ENCODE data around the gene HNRNPUL2.

The HNRNPUL2 gene

GRCh38 chr11:62673196-62673525, 54.1 kb downstream of the HNRNPUL2 start:
- TF ChIP-seq GATA1 (IDR thresholded peaks at IDR 0.05; ENCODE audit: low read depth, low read length) (no peak), POLR2A (IDR thresholded peaks at IDR 0.05; ENCODE audit: low read length) (no peak)
- no peak for DNase-seq

- DNase-seq, result peak; percentile 89 to 91
- TF ChIP-seq GATA1 (IDR thresholded peaks at IDR 0.05; ENCODE audit: low read depth, low read length), result no peak
- peak; percentile 90 for TF ChIP-seq POLR2A (IDR thresholded peaks at IDR 0.05; ENCODE audit: low read length)
Observed at GRCh38 chr11:62671608-62672389, 55.5 kb downstream of the HNRNPUL2 start, which contains the start of the genes LBHD1 and UQCC3. Gene LBHD1 (minus strand): TSS chr11:62672267. CDS start chr11:62670031, 2,236 bp downstream. Gene UQCC3 (plus strand): TSS chr11:62671673. CDS start chr11:62671746, 73 bp downstream.

- no peak for DNase-seq
- no peak for TF ChIP-seq GATA1 (IDR thresholded peaks at IDR 0.05; ENCODE audit: low read depth, low read length)
Observed at GRCh38 chr11:62671236-62671607, 56.0 kb downstream of the HNRNPUL2 start.

- TF ChIP-seq GATA1 (IDR thresholded peaks at IDR 0.05; ENCODE audit: low read depth, low read length), result no peak
- no peak for TF ChIP-seq POLR2A (IDR thresholded peaks at IDR 0.05; ENCODE audit: low read length)
- DNase-seq, result peak in 1 of 2 experiments; percentile 45
Observed at GRCh38 chr11:62669420-62670161, 57.7 kb downstream of the HNRNPUL2 start.

- no peak for DNase-seq
- TF ChIP-seq GATA1 (IDR thresholded peaks at IDR 0.05; ENCODE audit: low read depth, low read length) (no peak), POLR2A (IDR thresholded peaks at IDR 0.05; ENCODE audit: low read length) (no peak)
Observed at GRCh38 chr11:62667460-62667859, 59.8 kb downstream of the HNRNPUL2 start.

- no peak for DNase-seq
- TF ChIP-seq POLR2A (IDR thresholded peaks at IDR 0.05; ENCODE audit: low read length) (peak; percentile 13), GATA1 (IDR thresholded peaks at IDR 0.05; ENCODE audit: low read depth, low read length) (no peak)
Observed at GRCh38 chr11:62666259-62666926, 60.9 kb downstream of the HNRNPUL2 start.

- TF ChIP-seq POLR2A (IDR thresholded peaks at IDR 0.05; ENCODE audit: low read length) (no peak), GATA1 (IDR thresholded peaks at IDR 0.05; ENCODE audit: low read depth, low read length) (no peak)
- DNase-seq, result peak; percentile 71 to 78
Observed at GRCh38 chr11:62665599-62666258, 61.5 kb downstream of the HNRNPUL2 start.

GRCh38 chr11:62665075-62665598, 62.1 kb downstream of the HNRNPUL2 start, which contains the start of the genes C11orf98 and CSKMT:
Gene C11orf98 (minus strand): TSS chr11:62665210. CDS start chr11:62665169, 41 bp downstream.
Gene CSKMT (plus strand): TSS chr11:62665312. CDS start chr11:62665880, 568 bp downstream.
- TF ChIP-seq POLR2A (IDR thresholded peaks at IDR 0.05; ENCODE audit: low read length) (peak; percentile 100), GATA1 (IDR thresholded peaks at IDR 0.05; ENCODE audit: low read depth, low read length) (no peak)
- peak; percentile 94 to 96 for DNase-seq

- no peak for TF ChIP-seq POLR2A (IDR thresholded peaks at IDR 0.05; ENCODE audit: low read length)
- no peak for TF ChIP-seq GATA1 (IDR thresholded peaks at IDR 0.05; ENCODE audit: low read depth, low read length)
- DNase-seq, result peak; percentile 80 to 85
Observed at GRCh38 chr11:62664405-62665074, 62.7 kb downstream of the HNRNPUL2 start.
